ENCODE measurements around the gene TBX4. TPM values are rescaled to one million over a fixed set of nuclear protein-coding genes. Genes with fewer than 3 reads are reported as not detected.

TBX4 gene
- polyA plus RNA-seq, 3 donors = not detected

GRCh38 chr17:61478790-61479492 is 26.7 kb downstream of the TBX4 start:
- no peak for TF ChIP-seq CTCF (IDR thresholded peaks at IDR 0.05)
- Mint-ChIP-seq H3K27ac (no peak overlapping the region), H3K27me3 (ENCODE audit: low read depth in 3 of 3) (peaks cover 8 to 21% (median 12%) of the 10 kb centered on the region in 3 donors), H3K9me3 (peaks cover 0 to 2% (median 0%) of the 10 kb centered on the region in 7 donors), H3K36me3 (no peaks in the 10 kb centered on the region), H3K4me3 (no peak overlapping the region), H3K4me1 (no peaks in the 10 kb centered on the region)
- Histone ChIP-seq H3K9me3 (replicated peaks in 1 of 2; ENCODE audit: control insufficient read depth in 1 of 2, insufficient read depth in 1 of 2, low read length in 2 of 2) (no peaks in the 10 kb centered on the region), H4K20me1 (ENCODE audit: insufficient read depth, low read length) (no peaks in the 10 kb centered on the region), H3K4me2 (replicated peaks; ENCODE audit: extremely low read depth, low read length, poor library complexity, severe bottlenecking) (no peak overlapping the region), H3K4me3 (replicated peaks in 1 of 3; ENCODE audit: low read depth in 2 of 3, low read length in 3 of 3) (no peak overlapping the region), H3K36me3 (replicated peaks in 1 of 2; ENCODE audit: control insufficient read depth in 1 of 2, insufficient read depth in 2 of 2, low read length in 2 of 2) (no peaks in the 10 kb centered on the region), H3K27ac (ENCODE audit: low read depth in 1 of 2, low read length in 2 of 2) (no peak overlapping the region), H3K27me3 (ENCODE audit: control insufficient read depth in 2 of 2, insufficient read depth in 2 of 2, low read length in 2 of 2) (no peaks in the 10 kb centered on the region), H3K79me2 (ENCODE audit: insufficient read depth, low read length) (no peaks in the 10 kb centered on the region), H3K4me1 (ENCODE audit: control insufficient read depth in 1 of 2, insufficient read depth in 2 of 2, low read length in 2 of 2) (no peaks in the 10 kb centered on the region), H3K9ac (ENCODE audit: insufficient read depth, low read length, poor library complexity, severe bottlenecking) (no peak overlapping the region), H2AFZ (ENCODE audit: insufficient read depth, low read depth, low read length, poor library complexity, severe bottlenecking) (no peak overlapping the region)
- intact Hi-C loops (cut with micrococcal nuclease) = no loop called here
- 92% methylated on average over 6 of the region's 14 CpGs for whole genome bisulfite sequencing (ENCODE audit: insufficient coverage)
- no peak for DNase-seq

DNA sequence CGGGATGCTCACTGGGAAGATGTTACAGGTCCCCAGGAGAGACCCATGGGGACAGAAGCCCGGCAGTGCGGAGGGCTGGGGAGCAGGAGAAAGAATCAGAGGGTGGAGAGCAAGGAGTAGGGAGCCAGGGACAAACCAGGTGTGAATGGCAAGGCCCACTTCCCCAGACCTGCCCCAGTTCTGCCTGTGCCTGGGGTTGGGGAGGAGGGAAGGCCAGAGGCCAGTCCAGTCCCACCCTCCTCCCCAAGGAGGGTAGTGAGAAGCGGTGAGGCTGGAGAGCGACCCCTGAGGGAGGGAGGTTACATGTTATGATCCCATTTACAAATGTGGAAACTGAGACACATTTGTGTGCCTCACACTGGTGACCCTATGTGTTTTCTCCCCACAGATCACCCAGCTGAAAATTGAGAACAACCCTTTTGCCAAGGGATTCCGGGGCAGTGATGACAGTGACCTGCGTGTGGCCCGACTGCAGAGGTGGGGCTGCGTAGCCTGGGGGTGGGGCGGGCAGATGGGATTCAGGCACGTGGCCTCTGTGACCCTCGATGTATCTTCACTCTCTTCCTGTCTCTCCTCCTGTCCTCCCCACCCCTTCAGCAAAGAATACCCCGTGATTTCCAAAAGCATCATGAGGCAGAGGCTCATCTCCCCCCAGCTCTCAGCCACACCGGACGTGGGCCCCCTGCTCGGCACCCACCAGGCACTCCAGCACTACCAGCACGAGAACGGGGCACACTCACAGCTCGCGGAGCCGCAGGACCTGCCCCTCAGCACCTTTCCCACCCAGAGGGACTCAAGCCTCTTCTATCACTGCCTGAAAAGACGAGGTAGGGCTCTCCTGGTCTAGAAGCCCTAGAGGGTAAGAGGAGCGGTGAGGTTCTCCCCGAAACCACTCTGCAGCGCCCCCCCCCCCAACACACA is 27.5 kb downstream of the TBX4 start:
- H3K9me3 ChIP-seq (replicated peaks in 1 of 2; ENCODE audit: control insufficient read depth in 1 of 2, insufficient read depth in 1 of 2, low read length in 2 of 2) = no peaks in the 10 kb centered on the region
- H3K4me1 ChIP-seq (ENCODE audit: control insufficient read depth in 1 of 2, insufficient read depth in 2 of 2, low read length in 2 of 2) = no peaks in the 10 kb centered on the region
- no peaks in the 10 kb centered on the region for H3K79me2 ChIP-seq (ENCODE audit: insufficient read depth, low read length)
- no peak overlapping the region for H3K9ac ChIP-seq (ENCODE audit: insufficient read depth, low read length, poor library complexity, severe bottlenecking)
- no peak overlapping the region for H2AFZ ChIP-seq (ENCODE audit: insufficient read depth, low read depth, low read length, poor library complexity, severe bottlenecking)
- WGBS (ENCODE audit: insufficient coverage) = 83% methylated on average over 17 of the region's 25 CpGs
- no peak for DNase-seq
- H3K36me3 ChIP-seq (replicated peaks in 1 of 2; ENCODE audit: control insufficient read depth in 1 of 2, insufficient read depth in 2 of 2, low read length in 2 of 2) = no peaks in the 10 kb centered on the region
- no peak for TF ChIP-seq CTCF (IDR thresholded peaks at IDR 0.05)
- H4K20me1 ChIP-seq (ENCODE audit: insufficient read depth, low read length) = no peaks in the 10 kb centered on the region
- H3K27ac ChIP-seq (ENCODE audit: low read depth in 1 of 2, low read length in 2 of 2) = no peak overlapping the region
- intact Hi-C loops (cut with micrococcal nuclease) = no loop called here
- H3K4me2 ChIP-seq (replicated peaks; ENCODE audit: extremely low read depth, low read length, poor library complexity, severe bottlenecking) = no peak overlapping the region
- H3K4me3 ChIP-seq (replicated peaks in 1 of 3; ENCODE audit: low read depth in 2 of 3, low read length in 3 of 3) = no peak overlapping the region
- Mint-ChIP-seq H3K4me3 (no peak overlapping the region), H3K36me3 (no peaks in the 10 kb centered on the region), H3K4me1 (no peaks in the 10 kb centered on the region), H3K27ac (peak overlapping the region in 1 of 7 donors; percentile 15), H3K9me3 (peaks cover 0 to 2% (median 0%) of the 10 kb centered on the region in 7 donors), H3K27me3 (ENCODE audit: low read depth in 3 of 3) (peaks cover 8 to 21% (median 10%) of the 10 kb centered on the region in 3 donors)
- no peaks in the 10 kb centered on the region for H3K27me3 ChIP-seq (ENCODE audit: control insufficient read depth in 2 of 2, insufficient read depth in 2 of 2, low read length in 2 of 2)
